DND-41 (cell line): ENCODE results near the gene ADGRG6.

Experiments used
- ATAC-seq: fragments of 200-7000 bp; cut with Tn5 transposase; 3 replicates; pipeline ENCODE4 v1.9.1; 2021; ENCODE audit warnings: low read depth; ENCODE audit not compliant: insufficient read depth
- DNase-seq: peaks from one replicate; pipeline ENCODE4 v3.0.0-alpha.2; 2020
- H2AFZ ChIP-seq: 2 replicates; pipeline ENCODE4 v1.6.0; 2012; ENCODE audit warnings: low read depth, low read length
- H3K27ac ChIP-seq: 2 replicates; pipeline ENCODE4 v1.5.1; 2012; ENCODE audit warnings: low read length, inconsistent platforms
- H3K27me3 ChIP-seq: fragments of 200-600 bp; sonication (generic); 2 replicates; pipeline ENCODE4 v1.6.0; 2012; ENCODE audit warnings: low read length, mild to moderate bottlenecking, inconsistent platforms; ENCODE audit not compliant: insufficient read depth, poor library complexity
- H3K36me3 ChIP-seq: 2 replicates; pipeline ENCODE4 v1.5.1; 2012; ENCODE audit warnings: low read length, inconsistent platforms; ENCODE audit not compliant: insufficient read depth
- H3K4me1 ChIP-seq: 2 replicates; pipeline ENCODE4 v1.5.1; 2012; ENCODE audit warnings: mild to moderate bottlenecking, low read length; ENCODE audit not compliant: insufficient read depth
- H3K4me2 ChIP-seq: 2 replicates; pipeline ENCODE4 v1.6.0; 2012; ENCODE audit warnings: mild to moderate bottlenecking, moderate library complexity, low read length, inconsistent platforms; ENCODE audit not compliant: insufficient read depth
- H3K4me3 ChIP-seq, 2 experiments: fragments of 200-600 bp in 1 of 2; shearing (Covaris generic) in 1 of 2; 2 replicates each; pipeline ENCODE4 v1.5.1; 2012 to 2016; ENCODE audit warnings: inconsistent platforms in 2 of 2, low read length in 2 of 2, mild to moderate bottlenecking in 2 of 2, low read depth in 1 of 2, moderate library complexity in 1 of 2
- H3K79me2 ChIP-seq: 2 replicates; pipeline ENCODE4 v1.6.0; 2012; ENCODE audit warnings: low read length, inconsistent platforms; ENCODE audit not compliant: insufficient read depth
- H3K9ac ChIP-seq: 2 replicates; pipeline ENCODE4 v1.6.0; 2012; ENCODE audit warnings: low read depth, mild to moderate bottlenecking, inconsistent platforms, low read length, moderate library complexity
- H3K9me3 ChIP-seq: 2 replicates; pipeline ENCODE4 v1.5.1; 2012; ENCODE audit warnings: low read length, moderate library complexity, mild to moderate bottlenecking, inconsistent platforms; ENCODE audit not compliant: insufficient read depth, severe bottlenecking
- H4K20me1 ChIP-seq: 2 replicates; pipeline ENCODE4 v1.6.0; 2012; ENCODE audit warnings: low read length; ENCODE audit not compliant: insufficient read depth
- EZH2 ChIP-seq: IDR thresholded peaks from 3 replicates; pipeline ENCODE4 v1.6.1; 2012; ENCODE audit warnings: borderline replicate concordance, low read depth, mild to moderate bottlenecking, moderate library complexity, low read length, inconsistent platforms; ENCODE audit not compliant: severe bottlenecking
- TF ChIP-seq, protein P1 (sequence below): IDR thresholded peaks from 2 replicates; pipeline ENCODE4 v1.5.1; 2012; ENCODE audit warnings: borderline replicate concordance, low read length, moderate library complexity, mild to moderate bottlenecking; ENCODE audit not compliant: poor library complexity, severe bottlenecking; ENCODE audit errors: extremely low read depth

The ADGRG6 gene

DNA sequence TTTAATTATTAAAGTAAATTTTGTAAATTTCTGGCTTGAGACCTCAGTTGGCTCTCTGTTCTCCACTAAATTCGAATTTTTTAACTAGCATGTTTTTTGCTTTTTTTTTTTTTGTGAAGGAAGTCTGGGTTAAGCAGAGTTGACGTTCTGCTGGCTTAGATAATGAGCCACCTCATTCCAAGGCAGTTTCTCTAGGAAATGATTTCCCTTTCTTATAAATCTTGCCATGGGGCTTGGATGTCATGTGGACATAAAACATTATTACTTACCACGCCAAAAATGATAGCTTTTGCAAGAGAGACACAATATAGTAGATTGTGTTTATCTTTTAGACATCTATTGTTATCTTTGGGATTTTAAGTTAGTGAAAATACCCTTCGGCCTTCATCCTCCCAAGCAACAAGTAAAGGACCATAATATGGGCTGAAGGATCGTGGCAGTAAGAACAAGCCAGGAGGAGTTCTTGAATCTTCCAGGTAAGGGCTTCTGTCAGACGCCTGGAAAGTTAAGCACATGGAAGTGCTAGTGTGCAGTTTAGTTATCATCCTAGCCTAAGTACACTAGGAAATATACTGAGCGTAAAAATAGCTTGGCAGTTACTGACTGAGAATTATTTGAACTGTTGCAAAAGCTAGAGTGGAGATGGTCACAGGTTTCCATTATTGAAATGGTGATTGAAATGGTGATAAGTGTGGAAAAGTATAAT is 30.7 kb downstream of the ADGRG6 start:
- H3K79me2 ChIP-seq: no peaks in the 10 kb centered on the region
- DNase-seq: no peak
- H3K36me3 ChIP-seq: no peaks in the 10 kb centered on the region
- H3K27ac ChIP-seq: no peak overlapping the region
- H3K4me2 ChIP-seq: no peak overlapping the region
- peaks cover 8% of the 10 kb centered on the region for H3K27me3 ChIP-seq
- no peak for ATAC-seq
- H3K9ac ChIP-seq: no peak overlapping the region
- H2AFZ ChIP-seq: no peak overlapping the region
- no peak overlapping the region for H3K4me3 ChIP-seq
- TF ChIP-seq EZH2: no peak
- TF ChIP-seq, protein P1, sequence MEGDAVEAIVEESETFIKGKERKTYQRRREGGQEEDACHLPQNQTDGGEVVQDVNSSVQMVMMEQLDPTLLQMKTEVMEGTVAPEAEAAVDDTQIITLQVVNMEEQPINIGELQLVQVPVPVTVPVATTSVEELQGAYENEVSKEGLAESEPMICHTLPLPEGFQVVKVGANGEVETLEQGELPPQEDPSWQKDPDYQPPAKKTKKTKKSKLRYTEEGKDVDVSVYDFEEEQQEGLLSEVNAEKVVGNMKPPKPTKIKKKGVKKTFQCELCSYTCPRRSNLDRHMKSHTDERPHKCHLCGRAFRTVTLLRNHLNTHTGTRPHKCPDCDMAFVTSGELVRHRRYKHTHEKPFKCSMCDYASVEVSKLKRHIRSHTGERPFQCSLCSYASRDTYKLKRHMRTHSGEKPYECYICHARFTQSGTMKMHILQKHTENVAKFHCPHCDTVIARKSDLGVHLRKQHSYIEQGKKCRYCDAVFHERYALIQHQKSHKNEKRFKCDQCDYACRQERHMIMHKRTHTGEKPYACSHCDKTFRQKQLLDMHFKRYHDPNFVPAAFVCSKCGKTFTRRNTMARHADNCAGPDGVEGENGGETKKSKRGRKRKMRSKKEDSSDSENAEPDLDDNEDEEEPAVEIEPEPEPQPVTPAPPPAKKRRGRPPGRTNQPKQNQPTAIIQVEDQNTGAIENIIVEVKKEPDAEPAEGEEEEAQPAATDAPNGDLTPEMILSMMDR: no peak
- no peaks in the 10 kb centered on the region for H3K9me3 ChIP-seq
- H4K20me1 ChIP-seq: no peaks in the 10 kb centered on the region
- H3K4me1 ChIP-seq: peaks cover 12% of the 10 kb centered on the region; the same call in 1 of the 2 replicates

DNA sequence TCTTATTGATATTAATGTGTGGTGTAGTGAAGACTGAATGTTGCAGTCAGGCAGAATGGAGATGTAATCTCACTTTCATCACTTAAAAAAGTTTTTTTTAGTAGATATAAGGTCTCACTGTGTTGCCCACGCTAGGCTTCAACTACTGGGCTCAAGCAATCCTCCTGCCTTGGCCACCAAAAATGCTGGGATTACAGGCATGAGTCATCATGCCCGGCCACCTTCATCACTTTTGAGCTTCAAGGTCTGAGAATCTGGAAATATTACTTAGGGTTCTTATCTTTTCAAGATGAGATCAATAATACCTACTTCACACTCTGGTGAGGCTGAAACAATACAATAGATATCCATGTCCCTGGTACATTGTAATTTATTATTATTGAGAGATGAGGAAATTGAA is 31.6 kb downstream of the ADGRG6 start:
- Histone ChIP-seq H3K9ac (no peak overlapping the region), H3K79me2 (no peaks in the 10 kb centered on the region), H3K9me3 (no peaks in the 10 kb centered on the region), H2AFZ (no peak overlapping the region), H3K36me3 (no peaks in the 10 kb centered on the region), H3K4me1 (peaks cover 12% of the 10 kb centered on the region; the same call in 1 of the 2 replicates), H3K27me3 (peaks cover 8% of the 10 kb centered on the region), H4K20me1 (no peaks in the 10 kb centered on the region), H3K4me2 (no peak overlapping the region), H3K4me3 (no peak overlapping the region), H3K27ac (no peak overlapping the region)
- no peak for ATAC-seq
- DNase-seq: no peak
- TF ChIP-seq EZH2: no peak
- TF ChIP-seq, protein P1: no peak

DNA sequence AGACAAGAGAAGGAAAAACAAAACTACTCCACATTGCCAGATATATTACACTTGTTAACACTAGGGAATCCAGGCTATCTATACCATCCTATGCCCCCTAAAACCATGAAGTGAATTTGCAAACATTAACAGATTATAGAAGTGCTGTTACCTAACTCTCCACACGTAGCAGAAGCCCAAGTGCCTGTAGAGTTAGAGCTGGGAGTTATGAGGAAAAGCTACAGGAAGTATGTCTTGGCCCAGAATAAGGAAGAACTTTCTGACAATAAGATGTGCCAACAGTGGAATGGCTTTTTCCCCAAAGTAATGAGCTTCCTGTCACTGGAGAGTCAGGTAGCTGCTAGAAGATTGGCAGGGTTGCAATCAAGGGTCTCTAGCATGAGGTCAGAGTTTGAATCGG is 32.5 kb downstream of the ADGRG6 start:
- ATAC-seq (no peak), DNase-seq (no peak)
- TF ChIP-seq EZH2: no peak
- TF ChIP-seq, protein P1: no peak
- H3K79me2 ChIP-seq: no peaks in the 10 kb centered on the region
- H4K20me1 ChIP-seq: no peaks in the 10 kb centered on the region
- H3K9me3 ChIP-seq: no peaks in the 10 kb centered on the region
- no peak overlapping the region for H3K9ac ChIP-seq
- no peaks in the 10 kb centered on the region for H3K36me3 ChIP-seq
- H3K4me3 ChIP-seq: no peak overlapping the region
- peaks cover 12% of the 10 kb centered on the region; the same call in 1 of the 2 replicates for H3K4me1 ChIP-seq
- no peak overlapping the region for H2AFZ ChIP-seq
- H3K27me3 ChIP-seq: peaks cover 8% of the 10 kb centered on the region
- H3K4me2 ChIP-seq: no peak overlapping the region
- no peak overlapping the region for H3K27ac ChIP-seq

DNA sequence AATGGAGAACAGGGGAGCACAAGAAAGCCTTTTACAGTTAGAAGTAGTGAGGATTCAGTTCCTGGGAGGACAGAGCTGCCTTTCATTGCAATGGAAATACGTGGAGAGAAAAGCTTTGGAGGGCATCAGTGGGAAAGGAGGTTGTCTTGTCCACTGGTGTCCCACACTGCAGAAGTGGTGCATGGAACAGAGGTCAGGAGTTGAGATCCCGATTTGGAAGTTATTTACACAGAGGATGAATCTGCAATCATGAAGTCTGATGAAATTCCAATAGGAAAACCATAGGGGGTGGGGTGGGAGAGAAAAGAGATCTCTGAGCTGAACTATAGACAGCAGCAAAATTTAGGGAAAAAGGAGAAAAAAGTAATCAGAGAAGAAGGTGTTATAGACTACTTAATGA is 33.6 kb downstream of the ADGRG6 start:
- no peak overlapping the region for H2AFZ ChIP-seq
- no peaks in the 10 kb centered on the region for H4K20me1 ChIP-seq
- no peaks in the 10 kb centered on the region for H3K36me3 ChIP-seq
- no peaks in the 10 kb centered on the region for H3K79me2 ChIP-seq
- DNase-seq (no peak), ATAC-seq (no peak)
- peaks cover 12% of the 10 kb centered on the region; the same call in 1 of the 2 replicates for H3K4me1 ChIP-seq
- H3K9ac ChIP-seq: no peak overlapping the region
- TF ChIP-seq EZH2: no peak
- TF ChIP-seq, protein P1: no peak
- H3K4me2 ChIP-seq: no peak overlapping the region
- no peaks in the 10 kb centered on the region for H3K9me3 ChIP-seq
- peaks cover 8% of the 10 kb centered on the region for H3K27me3 ChIP-seq
- H3K27ac ChIP-seq: no peak overlapping the region
- no peak overlapping the region for H3K4me3 ChIP-seq
